WTC11 (cell line): ENCODE data around the gene RSPO4.

Source experiments
- CREM ChIP-seq: sonication (generic); formaldehyde crosslinking; IDR thresholded peaks from 2 replicates; pipeline ENCODE4 v1.8.1; 2022; ENCODE audit warnings: mild to moderate bottlenecking, missing genetic modification reagents, moderate library complexity
- ESRRA ChIP-seq: sonication (generic); formaldehyde crosslinking; IDR thresholded peaks from 2 replicates; pipeline ENCODE4 v1.8.1; 2022; ENCODE audit warnings: mild to moderate bottlenecking, missing genetic modification reagents, borderline replicate concordance
- ETV6 ChIP-seq: sonication (generic); formaldehyde crosslinking; IDR thresholded peaks from 2 replicates; pipeline ENCODE4 v1.8.1; 2022; ENCODE audit warnings: mild to moderate bottlenecking, missing genetic modification reagents
- GABPB1 ChIP-seq: sonication (generic); formaldehyde crosslinking; IDR thresholded peaks from 2 replicates; pipeline ENCODE4 v1.8.1; 2023; ENCODE audit warnings: mild to moderate bottlenecking, missing genetic modification reagents
- ZNF138 ChIP-seq: sonication (generic); formaldehyde crosslinking; conservative IDR thresholded peaks from 2 replicates; pipeline ENCODE4 v1.8.1; 2022; ENCODE audit warnings: mild to moderate bottlenecking, moderate library complexity, missing genetic modification reagents
- TF ChIP-seq, protein P1 (sequence below): fragments of 200-600 bp; IDR thresholded peaks from 2 replicates; pipeline ENCODE4 v1.8.0; 2022; ENCODE audit warnings: antibody characterized with exemption
- TF ChIP-seq, protein P2 (sequence below): sonication (generic); formaldehyde crosslinking; IDR thresholded peaks from 2 replicates; pipeline ENCODE4 v1.8.0; 2022; ENCODE audit warnings: mild to moderate bottlenecking, missing genetic modification reagents

DNA sequence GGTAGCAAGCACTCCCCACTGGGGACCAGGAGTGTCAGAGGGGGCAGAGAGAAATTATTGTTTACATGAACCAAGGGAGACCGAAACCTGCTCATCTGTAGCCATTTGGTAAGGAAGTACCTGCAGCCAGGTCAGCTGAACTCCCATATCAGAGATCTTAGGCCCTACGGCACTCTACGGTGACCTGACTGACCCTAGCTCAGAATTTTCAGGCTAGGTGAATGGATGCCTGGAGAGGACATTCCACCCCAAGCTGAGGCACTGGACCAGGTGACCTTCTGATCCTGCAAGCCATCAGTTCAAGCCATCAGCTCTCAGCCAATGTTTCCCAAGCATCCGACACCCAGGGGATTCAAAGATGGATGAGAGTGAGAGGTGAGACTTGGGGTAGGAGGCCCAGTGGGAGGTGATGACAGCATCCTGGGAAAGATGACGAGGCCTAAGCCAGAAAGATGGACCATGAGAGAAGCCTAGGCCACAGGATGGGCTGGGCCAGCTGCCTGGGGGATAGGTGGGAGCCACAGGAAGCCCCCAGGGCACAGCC, 88.7 kb downstream of the RSPO4 start:
- TF ChIP-seq, protein P1, sequence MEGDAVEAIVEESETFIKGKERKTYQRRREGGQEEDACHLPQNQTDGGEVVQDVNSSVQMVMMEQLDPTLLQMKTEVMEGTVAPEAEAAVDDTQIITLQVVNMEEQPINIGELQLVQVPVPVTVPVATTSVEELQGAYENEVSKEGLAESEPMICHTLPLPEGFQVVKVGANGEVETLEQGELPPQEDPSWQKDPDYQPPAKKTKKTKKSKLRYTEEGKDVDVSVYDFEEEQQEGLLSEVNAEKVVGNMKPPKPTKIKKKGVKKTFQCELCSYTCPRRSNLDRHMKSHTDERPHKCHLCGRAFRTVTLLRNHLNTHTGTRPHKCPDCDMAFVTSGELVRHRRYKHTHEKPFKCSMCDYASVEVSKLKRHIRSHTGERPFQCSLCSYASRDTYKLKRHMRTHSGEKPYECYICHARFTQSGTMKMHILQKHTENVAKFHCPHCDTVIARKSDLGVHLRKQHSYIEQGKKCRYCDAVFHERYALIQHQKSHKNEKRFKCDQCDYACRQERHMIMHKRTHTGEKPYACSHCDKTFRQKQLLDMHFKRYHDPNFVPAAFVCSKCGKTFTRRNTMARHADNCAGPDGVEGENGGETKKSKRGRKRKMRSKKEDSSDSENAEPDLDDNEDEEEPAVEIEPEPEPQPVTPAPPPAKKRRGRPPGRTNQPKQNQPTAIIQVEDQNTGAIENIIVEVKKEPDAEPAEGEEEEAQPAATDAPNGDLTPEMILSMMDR, result no peak
- TF ChIP-seq, protein P2, sequence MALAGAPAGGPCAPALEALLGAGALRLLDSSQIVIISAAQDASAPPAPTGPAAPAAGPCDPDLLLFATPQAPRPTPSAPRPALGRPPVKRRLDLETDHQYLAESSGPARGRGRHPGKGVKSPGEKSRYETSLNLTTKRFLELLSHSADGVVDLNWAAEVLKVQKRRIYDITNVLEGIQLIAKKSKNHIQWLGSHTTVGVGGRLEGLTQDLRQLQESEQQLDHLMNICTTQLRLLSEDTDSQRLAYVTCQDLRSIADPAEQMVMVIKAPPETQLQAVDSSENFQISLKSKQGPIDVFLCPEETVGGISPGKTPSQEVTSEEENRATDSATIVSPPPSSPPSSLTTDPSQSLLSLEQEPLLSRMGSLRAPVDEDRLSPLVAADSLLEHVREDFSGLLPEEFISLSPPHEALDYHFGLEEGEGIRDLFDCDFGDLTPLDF, result no peak
- TF ChIP-seq ETV6 (CRISPR knock-in tag) (no peak), GABPB1 (CRISPR knock-in tag) (no peak), ZNF138 (CRISPR knock-in tag) (no peak), ESRRA (CRISPR knock-in tag) (no peak), CREM (CRISPR knock-in tag) (no peak)
